GM06990 (cell line): ENCODE measurements around the gene RPL32.

Experiments
- DNase-seq: peaks from one replicate; pipeline ENCODE4 v3.0.0-alpha.2; 2011; ENCODE audit not compliant: insufficient read length; ENCODE audit errors: extremely low read depth
- H3K27me3 ChIP-seq: replicated peaks from 2 replicates; pipeline ENCODE4 v1.6.0; 2011; ENCODE audit warnings: low read length; ENCODE audit not compliant: control insufficient read depth, insufficient read depth
- H3K36me3 ChIP-seq: 2 replicates; pipeline ENCODE4 v1.5.1; 2011; ENCODE audit warnings: low read length; ENCODE audit not compliant: control insufficient read depth, insufficient read depth
- H3K4me3 ChIP-seq: replicated peaks from 2 replicates; pipeline ENCODE4 v1.5.1; 2011; ENCODE audit warnings: low read depth, mild to moderate bottlenecking, control low read depth, low read length
- TF ChIP-seq, protein P1 (sequence below): IDR thresholded peaks from 2 replicates; pipeline ENCODE4 v1.5.1; 2011; ENCODE audit warnings: low read length, control low read depth, mild to moderate bottlenecking, inconsistent platforms; ENCODE audit not compliant: insufficient read depth, poor library complexity, severe bottlenecking

Gene RPL32

GRCh38 chr3:12869035-12869621, 27.8 kb upstream of the RPL32 start:
- Histone ChIP-seq H3K27me3 (no peaks in the 10 kb centered on the region; the same call in 1 of the 2 replicates), H3K36me3 (no peaks in the 10 kb centered on the region), H3K4me3 (peak overlapping the region; percentile 48)
- TF ChIP-seq, protein P1, sequence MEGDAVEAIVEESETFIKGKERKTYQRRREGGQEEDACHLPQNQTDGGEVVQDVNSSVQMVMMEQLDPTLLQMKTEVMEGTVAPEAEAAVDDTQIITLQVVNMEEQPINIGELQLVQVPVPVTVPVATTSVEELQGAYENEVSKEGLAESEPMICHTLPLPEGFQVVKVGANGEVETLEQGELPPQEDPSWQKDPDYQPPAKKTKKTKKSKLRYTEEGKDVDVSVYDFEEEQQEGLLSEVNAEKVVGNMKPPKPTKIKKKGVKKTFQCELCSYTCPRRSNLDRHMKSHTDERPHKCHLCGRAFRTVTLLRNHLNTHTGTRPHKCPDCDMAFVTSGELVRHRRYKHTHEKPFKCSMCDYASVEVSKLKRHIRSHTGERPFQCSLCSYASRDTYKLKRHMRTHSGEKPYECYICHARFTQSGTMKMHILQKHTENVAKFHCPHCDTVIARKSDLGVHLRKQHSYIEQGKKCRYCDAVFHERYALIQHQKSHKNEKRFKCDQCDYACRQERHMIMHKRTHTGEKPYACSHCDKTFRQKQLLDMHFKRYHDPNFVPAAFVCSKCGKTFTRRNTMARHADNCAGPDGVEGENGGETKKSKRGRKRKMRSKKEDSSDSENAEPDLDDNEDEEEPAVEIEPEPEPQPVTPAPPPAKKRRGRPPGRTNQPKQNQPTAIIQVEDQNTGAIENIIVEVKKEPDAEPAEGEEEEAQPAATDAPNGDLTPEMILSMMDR = no peak
- peak; percentile 41 for DNase-seq

DNA sequence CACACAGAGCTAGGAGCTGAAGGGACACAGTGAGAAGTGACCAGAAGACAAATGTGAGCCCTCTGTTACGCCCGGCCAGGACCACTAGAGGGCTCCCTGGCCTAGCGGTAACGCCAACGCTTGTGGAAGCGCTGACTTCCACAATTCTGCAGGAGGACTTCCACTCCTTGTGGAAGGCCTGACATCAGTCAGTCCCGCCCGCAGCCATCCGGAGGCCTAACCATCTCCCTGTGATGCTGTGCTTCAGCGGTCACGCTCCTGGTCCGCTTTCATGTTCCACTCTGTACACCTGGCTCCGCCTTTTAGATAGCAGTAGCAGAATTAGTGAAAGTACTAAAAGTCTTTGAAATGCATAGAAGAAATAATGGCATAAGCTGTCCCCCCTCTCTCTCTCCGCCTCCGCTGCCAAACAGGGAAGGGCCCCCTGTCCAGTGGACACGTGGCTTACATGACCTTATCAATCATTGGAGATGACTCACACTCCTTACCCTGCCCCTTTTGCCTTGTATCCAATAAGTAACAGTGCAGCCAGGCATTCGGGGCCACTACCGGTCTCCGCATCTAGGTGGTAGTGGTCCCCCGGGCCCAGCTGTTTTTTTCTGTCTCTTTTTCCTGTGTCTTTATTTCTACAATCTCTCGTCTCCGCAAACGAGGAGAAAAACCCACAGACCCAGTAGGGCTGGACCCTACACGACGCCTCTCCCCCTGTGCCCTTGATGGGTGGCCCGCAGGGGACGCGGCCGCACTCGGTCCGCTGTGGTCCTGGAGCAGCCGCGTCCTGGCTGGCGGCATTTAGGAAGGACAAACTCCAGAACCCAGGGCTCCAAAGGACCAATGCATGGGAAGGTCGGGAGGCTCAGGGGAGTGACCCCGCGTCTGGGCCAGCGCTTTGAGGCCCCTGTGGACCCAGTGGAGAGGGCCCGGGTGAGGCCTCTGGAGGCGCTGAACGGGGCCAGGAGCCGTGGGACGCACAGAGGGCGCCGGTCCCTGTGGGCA, 27.0 kb upstream of the RPL32 start:
- peak overlapping the region; percentile 48 for H3K4me3 ChIP-seq
- TF ChIP-seq, protein P1 = peak; percentile 96
- H3K36me3 ChIP-seq = no peaks in the 10 kb centered on the region
- H3K27me3 ChIP-seq = no peaks in the 10 kb centered on the region; the same call in 1 of the 2 replicates
- peak; percentile 62 for DNase-seq

GRCh38 chr3:12866836-12867235, 25.5 kb upstream of the RPL32 start:
- no peak for DNase-seq
- H3K4me3 ChIP-seq = no peak overlapping the region
- no peaks in the 10 kb centered on the region for H3K36me3 ChIP-seq
- TF ChIP-seq, protein P1 = no peak
- H3K27me3 ChIP-seq = no peaks in the 10 kb centered on the region; the same call in 1 of the 2 replicates

DNA sequence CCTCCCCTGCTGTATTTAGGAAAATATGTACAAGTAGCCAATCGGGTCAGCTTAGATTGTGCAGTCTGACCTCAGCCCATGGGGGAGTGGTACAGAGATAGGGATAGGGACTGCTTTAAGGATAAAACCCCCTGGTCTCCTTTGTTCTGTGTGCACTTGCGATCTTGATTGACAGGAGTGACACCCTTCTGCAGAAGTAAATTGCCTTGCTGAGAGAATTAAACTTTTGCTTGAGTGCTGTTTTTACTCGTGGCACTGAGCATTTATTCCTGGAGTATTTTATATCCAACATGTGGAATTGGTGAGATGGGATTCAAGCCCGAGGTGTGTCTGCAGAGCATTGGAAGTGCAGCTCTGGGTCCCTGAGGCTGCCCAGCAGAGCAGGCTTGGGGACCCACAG, 23.9 kb upstream of the RPL32 start:
- DNase-seq = no peak
- TF ChIP-seq, protein P1 = no peak
- no peaks in the 10 kb centered on the region; the same call in 1 of the 2 replicates for H3K27me3 ChIP-seq
- H3K4me3 ChIP-seq = no peak overlapping the region
- H3K36me3 ChIP-seq = no peaks in the 10 kb centered on the region

- no peaks in the 10 kb centered on the region; the same call in 1 of the 2 replicates for H3K27me3 ChIP-seq
These were observed 21.0 kb upstream of the RPL32 start for GRCh38 chr3:12862387-12862786.

More at GRCh38 chr3:12862387-12862786, 21.0 kb upstream of the RPL32 start:
- H3K36me3 ChIP-seq = no peaks in the 10 kb centered on the region
- no peak overlapping the region for H3K4me3 ChIP-seq
- no peak for DNase-seq
- TF ChIP-seq, protein P1 = no peak
